ACC112 (cell line): ENCODE measurements around the gene CANT1.

ENCODE experiments used
- H2AFZ ChIP-seq: fragments of 200-600 bp; sonication (generic); one replicate; pipeline ENCODE4 v1.6.0; 2017; ENCODE audit warnings: antibody characterized with exemption, low read length; ENCODE audit not compliant: unreplicated experiment
- H3K27ac ChIP-seq: fragments of 200-600 bp; sonication (generic); 2 replicates; pipeline ENCODE4 v1.5.1; 2014; ENCODE audit warnings: low read depth, mild to moderate bottlenecking, antibody characterized with exemption, low read length, moderate library complexity
- H3K27me3 ChIP-seq: fragments of 200-600 bp; sonication (generic); 2 replicates; pipeline ENCODE4 v1.6.1; 2014; ENCODE audit warnings: mild to moderate bottlenecking, antibody characterized with exemption, low read length, moderate library complexity, mixed read lengths; ENCODE audit not compliant: insufficient read depth
- H3K36me3 ChIP-seq: fragments of 200-600 bp; sonication (generic); 2 replicates; pipeline ENCODE4 v1.6.1; 2016; ENCODE audit warnings: mild to moderate bottlenecking, antibody characterized with exemption, low read length, moderate library complexity, mixed read lengths; ENCODE audit not compliant: insufficient read depth
- H3K4me1 ChIP-seq: fragments of 200-600 bp; sonication (generic); one replicate; pipeline ENCODE4 v1.6.1; 2016; ENCODE audit warnings: low read length, mixed read lengths; ENCODE audit not compliant: insufficient read depth, unreplicated experiment, control insufficient read depth
- H3K4me3 ChIP-seq: fragments of 200-600 bp; sonication (generic); 2 replicates; pipeline ENCODE4 v1.5.1; 2014; ENCODE audit warnings: mild to moderate bottlenecking, low read depth, low read length
- H3K79me2 ChIP-seq: fragments of 200-600 bp; sonication (generic); one replicate; pipeline ENCODE4 v1.6.0; 2016; ENCODE audit warnings: low read length; ENCODE audit not compliant: control insufficient read depth, unreplicated experiment, insufficient read depth

Gene CANT1

DNA sequence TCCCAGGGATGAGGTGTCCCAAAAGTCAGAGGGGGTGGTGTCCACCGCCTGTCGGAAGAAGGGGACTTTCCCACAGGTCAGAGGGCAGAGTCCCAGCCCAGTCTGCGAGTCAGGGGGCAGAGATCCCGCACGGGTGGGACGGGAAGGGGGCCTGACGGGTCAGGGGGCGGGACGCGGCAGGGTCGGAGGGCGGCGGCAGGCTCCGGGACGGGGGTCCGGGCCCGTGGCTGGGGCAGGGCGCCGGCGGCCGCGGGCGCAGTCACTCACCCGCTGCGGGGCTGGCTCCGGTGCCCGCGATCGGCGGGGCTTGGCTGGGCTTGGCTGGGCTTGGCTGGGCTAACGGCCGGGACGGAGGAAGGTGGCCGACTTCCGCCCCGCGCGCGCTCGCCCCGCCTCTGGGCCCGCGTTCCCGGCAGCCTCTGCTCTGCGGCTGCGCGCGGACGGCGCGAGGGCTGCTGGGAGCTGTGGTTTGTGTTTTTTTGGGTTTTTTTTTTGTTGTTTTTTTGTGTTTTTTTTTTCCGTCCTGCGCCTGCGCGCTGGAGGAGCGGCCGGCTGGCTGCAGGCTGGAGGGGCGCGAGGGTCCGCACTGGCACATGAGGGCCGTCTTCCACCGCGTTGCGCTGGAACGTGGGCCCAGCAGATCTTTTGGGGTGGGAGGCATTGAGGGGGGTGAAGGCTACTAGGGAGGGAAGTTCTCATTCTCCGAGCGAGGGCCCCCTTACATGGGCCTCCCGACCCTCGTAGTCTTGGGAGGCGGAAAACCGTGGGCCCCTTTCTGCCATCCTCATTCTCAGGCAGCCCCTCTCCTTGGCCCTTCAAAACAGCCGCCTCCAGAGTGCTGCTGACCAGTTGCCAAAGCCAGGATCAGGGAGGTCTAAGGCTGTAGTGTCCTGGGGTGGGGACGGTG, at the start of gene CANT1:
CANT1 (minus strand) TSS at position 368 of the 907 bp plus-strand sequence. CDS start 12,142 bp downstream, outside the sequence.
- H3K27me3 ChIP-seq = no peaks in the 10 kb centered on the region
- H3K79me2 ChIP-seq = peaks cover 45% of the 10 kb centered on the region
- H3K4me3 ChIP-seq = peak within 1 kb of the TSS; percentile 97
- peak within 1 kb of the TSS; percentile 40 for H3K27ac ChIP-seq
- peaks cover 28% of the 10 kb centered on the region for H3K4me1 ChIP-seq
- H3K36me3 ChIP-seq = no peaks in the 10 kb centered on the region
- H2AFZ ChIP-seq = peak within 1 kb of the TSS; percentile 92

DNA sequence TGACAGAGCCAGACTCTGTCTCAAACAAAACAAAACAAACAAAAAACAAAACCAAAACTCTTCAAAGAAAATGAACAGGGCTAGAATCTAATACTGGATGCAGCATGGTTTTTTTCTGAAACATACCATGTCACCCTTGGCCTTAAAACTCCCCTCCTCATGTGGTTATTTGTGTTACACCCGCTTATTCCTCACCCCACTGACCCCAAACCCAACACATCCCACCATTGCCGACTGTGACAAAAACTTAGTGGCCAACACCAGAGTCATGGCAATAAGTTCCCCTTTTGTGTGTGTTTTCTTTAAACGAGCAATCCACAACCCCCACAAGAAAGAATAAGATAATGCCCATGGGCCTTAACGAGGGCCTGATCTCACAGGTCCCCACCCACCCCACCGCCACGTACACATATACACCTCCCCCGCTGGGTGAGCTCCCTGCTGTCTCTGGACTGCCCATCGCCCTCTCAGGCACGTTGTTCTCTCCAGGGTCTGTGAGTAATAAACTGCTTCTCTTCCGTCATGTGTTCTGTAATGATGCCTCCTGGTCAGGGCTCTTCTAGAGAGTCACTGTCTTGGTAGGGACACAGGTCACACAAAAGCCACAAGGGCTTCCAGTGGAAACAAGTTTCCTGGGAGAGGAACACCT, 48.3 kb upstream of the CANT1 start:
- Histone ChIP-seq H3K4me1 (peaks cover 3% of the 10 kb centered on the region), H3K79me2 (no peaks in the 10 kb centered on the region), H3K4me3 (no peak overlapping the region), H3K27me3 (no peaks in the 10 kb centered on the region), H3K27ac (no peak overlapping the region), H2AFZ (no peak overlapping the region), H3K36me3 (no peaks in the 10 kb centered on the region)

DNA sequence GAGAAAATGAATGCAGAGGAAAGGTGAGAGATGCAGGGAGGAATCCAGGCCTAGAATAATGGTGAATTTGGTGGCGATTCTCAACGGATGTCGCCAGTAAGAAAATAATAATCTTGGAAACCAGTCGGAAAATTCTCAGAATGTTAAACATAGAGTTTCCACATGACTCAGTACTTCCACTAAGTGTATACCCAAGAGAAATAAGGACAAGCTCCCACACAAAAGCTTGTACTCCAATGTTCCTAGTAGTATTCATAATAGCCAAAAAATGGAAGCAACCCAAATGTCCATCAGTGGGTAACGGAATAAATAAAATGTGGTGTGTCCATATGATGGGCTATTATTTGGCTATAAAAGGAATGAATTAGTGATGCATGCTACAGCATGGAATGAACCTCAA, 45.6 kb upstream of the CANT1 start:
- H3K36me3 ChIP-seq = no peaks in the 10 kb centered on the region
- no peaks in the 10 kb centered on the region for H3K79me2 ChIP-seq
- H2AFZ ChIP-seq = no peak overlapping the region
- peaks cover 3% of the 10 kb centered on the region for H3K4me1 ChIP-seq
- H3K4me3 ChIP-seq = no peak overlapping the region
- no peak overlapping the region for H3K27ac ChIP-seq
- H3K27me3 ChIP-seq = no peaks in the 10 kb centered on the region

DNA sequence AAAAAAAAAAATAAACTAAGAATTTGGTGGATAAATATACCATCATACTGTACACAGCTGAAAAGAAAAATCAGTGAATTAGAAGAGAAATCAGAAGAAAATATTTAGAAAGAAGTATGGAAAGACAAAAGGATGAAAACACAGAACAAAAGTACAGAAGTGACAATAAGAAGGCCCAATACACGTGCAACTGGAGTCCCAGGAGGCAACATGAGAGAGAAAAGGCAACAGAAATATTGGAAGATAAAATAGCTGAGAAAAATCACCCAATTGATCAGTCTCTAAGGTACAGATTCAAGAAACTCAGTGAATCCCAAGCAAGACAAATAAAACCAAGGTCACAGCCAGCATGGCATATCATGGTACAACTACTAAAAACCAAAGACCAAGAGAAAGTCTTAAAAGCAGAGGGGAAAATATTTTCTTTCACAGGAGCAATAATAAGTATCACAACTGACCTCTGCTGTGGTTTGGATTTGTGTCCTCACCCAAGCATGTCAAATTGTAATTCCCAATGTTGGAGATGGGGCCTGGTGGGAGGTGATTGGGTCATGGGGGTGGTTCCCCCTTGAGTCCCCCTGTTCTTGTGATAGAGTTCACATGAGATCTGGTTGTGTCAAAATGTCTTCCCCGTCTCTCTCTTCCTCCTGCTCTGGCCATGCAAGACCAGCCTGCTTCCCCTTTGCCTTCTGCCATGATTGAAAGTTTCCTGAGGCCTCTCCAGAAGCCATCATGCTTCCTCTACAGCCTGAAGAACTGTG, 44.8 kb upstream of the CANT1 start:
- H3K4me1 ChIP-seq = peaks cover 3% of the 10 kb centered on the region
- H3K79me2 ChIP-seq = no peaks in the 10 kb centered on the region
- H3K27ac ChIP-seq = no peak overlapping the region
- H2AFZ ChIP-seq = no peak overlapping the region
- no peak overlapping the region for H3K4me3 ChIP-seq
- H3K27me3 ChIP-seq = no peaks in the 10 kb centered on the region
- H3K36me3 ChIP-seq = no peaks in the 10 kb centered on the region

DNA sequence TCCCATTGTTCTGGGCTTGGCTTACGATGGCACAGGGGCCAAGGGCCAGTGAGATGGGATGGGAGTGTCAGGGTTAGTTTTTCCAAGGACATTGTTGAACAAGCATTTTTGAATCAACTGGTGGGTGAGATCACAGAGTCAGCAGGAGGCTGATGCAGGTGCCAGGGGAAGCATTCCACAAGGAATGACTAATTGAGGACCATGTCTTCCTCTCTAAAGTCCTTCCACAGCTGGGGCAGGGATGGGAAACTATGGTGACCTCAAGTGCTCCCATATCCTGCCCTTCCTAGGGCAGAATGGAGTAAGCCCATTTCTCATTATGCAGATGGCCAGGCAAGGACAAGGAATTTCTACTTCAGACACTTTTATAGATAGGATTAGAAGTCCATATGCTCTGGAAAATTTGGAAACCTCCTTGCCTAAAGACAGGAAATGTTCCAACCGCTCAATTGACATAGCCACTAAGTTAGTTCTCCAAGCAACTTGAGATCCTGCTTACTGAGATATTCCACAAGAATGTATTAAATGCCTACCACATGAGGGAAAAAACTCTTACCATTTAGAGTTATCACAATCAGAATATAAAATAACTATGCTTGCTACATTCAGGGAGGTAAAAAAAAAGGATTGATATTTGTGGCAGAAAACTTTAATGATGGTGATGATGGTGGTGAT, 43.8 kb upstream of the CANT1 start:
- Histone ChIP-seq H3K27me3 (no peaks in the 10 kb centered on the region), H3K4me3 (no peak overlapping the region), H2AFZ (no peak overlapping the region), H3K4me1 (peaks cover 3% of the 10 kb centered on the region), H3K27ac (no peak overlapping the region), H3K79me2 (no peaks in the 10 kb centered on the region), H3K36me3 (no peaks in the 10 kb centered on the region)

DNA sequence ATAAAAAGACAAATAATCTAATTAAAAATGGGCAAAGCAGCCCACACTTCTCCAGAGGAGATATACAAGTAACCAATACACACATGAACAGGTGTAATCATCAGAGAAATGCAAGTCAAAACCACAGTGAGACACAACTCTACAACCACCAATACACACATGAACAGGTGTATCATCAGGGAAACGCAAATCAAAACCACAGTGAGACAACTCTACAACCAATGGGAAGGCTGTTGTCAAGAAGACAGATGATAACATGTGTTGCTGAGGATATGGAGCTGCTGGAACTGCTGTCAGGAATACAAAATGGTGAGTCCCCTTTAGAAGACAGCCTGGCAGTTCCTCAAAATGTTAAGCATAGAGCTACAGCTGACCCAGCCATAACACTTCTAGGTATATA, 42.6 kb upstream of the CANT1 start:
- Histone ChIP-seq H3K36me3 (no peaks in the 10 kb centered on the region), H3K4me3 (no peak overlapping the region), H3K79me2 (no peaks in the 10 kb centered on the region), H3K27me3 (no peaks in the 10 kb centered on the region), H3K4me1 (peaks cover 3% of the 10 kb centered on the region), H2AFZ (no peak overlapping the region), H3K27ac (no peak overlapping the region)

DNA sequence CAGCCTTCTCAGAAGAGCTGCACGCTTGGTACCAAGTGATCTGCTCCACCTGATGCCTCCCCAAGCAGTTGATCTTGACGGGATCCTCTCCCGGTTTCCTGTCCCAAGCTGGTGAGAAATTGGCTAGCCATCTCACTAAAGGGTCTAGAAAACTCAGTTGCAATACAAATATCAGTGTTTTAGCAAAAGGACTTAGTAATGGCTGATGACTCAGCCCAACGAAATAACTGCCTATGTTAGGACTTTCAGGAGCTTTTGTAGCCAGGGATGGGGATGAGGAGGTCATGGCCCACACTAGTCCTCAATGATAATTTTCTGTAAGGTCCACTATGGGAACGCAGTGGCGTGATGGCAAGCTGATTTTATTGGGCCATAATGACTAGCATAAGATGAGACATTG, 41.7 kb upstream of the CANT1 start:
- peaks cover 7% of the 10 kb centered on the region for H3K4me1 ChIP-seq
- no peak overlapping the region for H3K4me3 ChIP-seq
- no peaks in the 10 kb centered on the region for H3K27me3 ChIP-seq
- H3K27ac ChIP-seq = no peak overlapping the region
- no peaks in the 10 kb centered on the region for H3K36me3 ChIP-seq
- H2AFZ ChIP-seq = no peak overlapping the region
- no peaks in the 10 kb centered on the region for H3K79me2 ChIP-seq

DNA sequence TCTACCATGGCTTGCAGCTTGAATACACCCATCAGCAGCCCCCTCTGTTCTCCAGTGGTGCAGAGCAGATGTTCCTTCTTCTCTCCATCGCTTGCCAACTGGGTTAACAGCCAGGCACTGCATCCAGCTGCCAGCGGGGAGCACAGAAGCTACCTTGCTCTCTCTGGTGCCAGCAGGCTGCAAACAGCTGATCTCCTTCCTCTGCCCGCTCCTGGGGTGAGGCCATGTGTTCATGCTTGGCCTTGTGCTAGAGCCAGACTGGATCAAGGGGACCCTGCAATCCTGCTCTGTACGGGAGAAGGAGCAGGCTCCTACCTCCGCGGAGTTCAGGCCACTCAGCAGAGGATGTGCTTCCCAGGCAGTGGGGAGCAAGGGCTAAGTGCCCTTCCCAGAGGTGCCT, 41.0 kb upstream of the CANT1 start:
- H3K4me1 ChIP-seq = peaks cover 11% of the 10 kb centered on the region
- no peaks in the 10 kb centered on the region for H3K36me3 ChIP-seq
- no peak overlapping the region for H3K4me3 ChIP-seq
- no peaks in the 10 kb centered on the region for H3K27me3 ChIP-seq
- H3K79me2 ChIP-seq = no peaks in the 10 kb centered on the region
- no peak overlapping the region for H2AFZ ChIP-seq
- H3K27ac ChIP-seq = no peak overlapping the region

DNA sequence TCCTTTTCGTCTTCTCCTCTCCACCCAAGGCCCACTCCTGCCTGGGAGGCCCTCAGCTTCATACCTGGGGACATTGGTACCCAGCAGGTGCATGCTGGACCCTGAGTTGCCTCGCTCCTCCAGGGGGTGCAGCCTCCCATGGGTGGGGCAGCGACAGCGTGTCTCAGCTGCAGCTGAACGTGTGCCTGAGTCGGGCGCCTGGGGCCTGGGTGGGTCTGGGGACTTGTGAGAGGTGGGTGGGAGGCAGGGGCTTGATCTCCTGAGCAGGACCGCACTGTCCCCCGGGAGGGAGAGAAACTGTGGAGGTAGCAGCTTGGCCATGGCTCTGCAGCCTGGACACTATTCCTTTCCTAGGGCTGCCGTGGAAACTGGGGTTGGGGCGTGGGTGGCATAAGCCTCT, 40.3 kb upstream of the CANT1 start:
- H3K79me2 ChIP-seq = no peaks in the 10 kb centered on the region
- H3K36me3 ChIP-seq = no peaks in the 10 kb centered on the region
- peaks cover 11% of the 10 kb centered on the region for H3K4me1 ChIP-seq
- H3K27me3 ChIP-seq = no peaks in the 10 kb centered on the region
- H3K27ac ChIP-seq = no peak overlapping the region
- H2AFZ ChIP-seq = no peak overlapping the region
- H3K4me3 ChIP-seq = no peak overlapping the region
